PC-9 (cell line): ENCODE results near the gene OSBPL10. TPM values are rescaled to one million over a fixed set of nuclear protein-coding genes. Genes with fewer than 3 reads are reported as not detected.

Experiments used
- BruUV-seq: library from RNA; stranded (reverse); fragments of 400-500 nt; replicated peaks from 2 replicates; lab custom pipeline; 2021; lab: Mats Ljungman, UMichigan
- CTCF ChIA-PET: fragments of 300-600 bp; sonication (Branson Sonifier 250); formaldehyde crosslinking; loops from one replicate; lab custom pipeline; 2022; ENCODE audit warnings: antibody characterized with exemption; lab: Charles Lee
- POLR2A ChIA-PET: fragments of 300-600 bp; sonication (Branson Sonifier 250); formaldehyde crosslinking; loops from one replicate; lab custom pipeline; 2022; ENCODE audit warnings: antibody characterized with exemption; ENCODE audit not compliant: unreplicated experiment; lab: Charles Lee
- DNase-seq, 2 experiments: peaks; one replicate each; pipeline versions ENCODE4 v3.0.0 to v3.0.0-alpha.2; 2015 to 2022; ENCODE audit warnings: mixed read lengths in 1 of 2
- H2AFZ ChIP-seq: fragments of 200-600 bp; sonication (generic); 2 replicates; pipeline ENCODE4 v1.8.1; 2017; ENCODE audit warnings: antibody characterized with exemption
- H3F3A ChIP-seq: fragments of 200-600 bp; sonication (generic); 2 replicates; pipeline ENCODE4 v1.8.1; 2017; ENCODE audit warnings: antibody characterized with exemption, mild to moderate bottlenecking, low read depth; ENCODE audit not compliant: insufficient read depth
- H3K27ac ChIP-seq: fragments of 200-600 bp; sonication (generic); 2 replicates; pipeline ENCODE4 v1.6.1; 2016; ENCODE audit warnings: mixed run types
- H3K27me3 ChIP-seq: fragments of 200-600 bp; sonication (generic); 2 replicates; pipeline ENCODE4 v1.6.1; 2016; ENCODE audit warnings: low read depth, mixed run types; ENCODE audit not compliant: insufficient read depth
- H3K36me3 ChIP-seq: fragments of 200-600 bp; sonication (generic); 2 replicates; pipeline ENCODE4 v1.6.1; 2016; ENCODE audit warnings: low read depth, mixed run types
- H3K4me1 ChIP-seq: fragments of 200-600 bp; sonication (generic); replicated peaks from 2 replicates; pipeline ENCODE4 v1.6.1; 2016; ENCODE audit warnings: mixed run types; ENCODE audit not compliant: insufficient read depth
- H3K4me2 ChIP-seq: fragments of 200-600 bp; sonication (generic); 2 replicates; pipeline ENCODE4 v1.6.1; 2017; ENCODE audit warnings: mixed run types
- H3K4me3 ChIP-seq: fragments of 200-600 bp; sonication (generic); 2 replicates; pipeline ENCODE4 v1.6.1; 2016; ENCODE audit warnings: mixed run types
- H3K79me2 ChIP-seq: fragments of 200-600 bp; sonication (generic); 2 replicates; pipeline ENCODE4 v1.6.1; 2017; ENCODE audit warnings: low read depth, mixed run types
- H3K9me2 ChIP-seq: fragments of 200-600 bp; sonication (generic); 2 replicates; pipeline ENCODE4 v1.8.1; 2017; ENCODE audit warnings: mild to moderate bottlenecking; ENCODE audit not compliant: insufficient read depth
- H3K9me3 ChIP-seq: fragments of 200-600 bp; sonication (generic); 2 replicates; pipeline ENCODE4 v1.8.1; 2016; ENCODE audit warnings: low read depth; ENCODE audit not compliant: insufficient read depth
- H4K20me1 ChIP-seq: fragments of 200-600 bp; sonication (generic); 2 replicates; pipeline ENCODE4 v1.8.1; 2017; ENCODE audit not compliant: insufficient read depth
- CTCF ChIP-seq: fragments of 200-600 bp; sonication (generic); conservative IDR thresholded peaks from 2 replicates; pipeline ENCODE4 v1.6.1; 2017; ENCODE audit warnings: mixed run types, antibody characterized with exemption, mild to moderate bottlenecking, moderate library complexity
- EZH2 ChIP-seq: fragments of 200-600 bp; sonication (generic); IDR thresholded peaks from 2 replicates; pipeline ENCODE4 v1.8.0; 2017; ENCODE audit warnings: antibody characterized with exemption, low read depth
- intact Hi-C: fragments of 100-400 bp; cut with micrococcal nuclease; formaldehyde crosslinking; loops from one replicate; pipeline ENCODE4 v1.10.0; 2022; ENCODE audit not compliant: unreplicated experiment
- total RNA-seq: library from RNA; stranded (reverse); gene quantifications from 2 replicates; pipeline ENCODE4 v1.2.3, GENCODE V29; 2021

The OSBPL10 gene
- total RNA-seq, 1 experiment from 2014 or later = 42.0 TPM

GRCh38 chr3:31958701-31959152 is 22.3 kb downstream of the OSBPL10 start:
- H3K79me2 ChIP-seq = no peaks in the 10 kb centered on the region
- no peaks in the 10 kb centered on the region for H3F3A ChIP-seq
- ChIA-PET POLR2A (no interaction called here), CTCF (no interaction called here)
- H2AFZ ChIP-seq = no peak overlapping the region
- intact Hi-C loops = no loop called here
- H3K9me3 ChIP-seq = no peaks in the 10 kb centered on the region
- no peak overlapping the region for H3K27ac ChIP-seq
- TF ChIP-seq CTCF = no peak
- no peak for TF ChIP-seq EZH2
- H3K9me2 ChIP-seq = no peaks in the 10 kb centered on the region
- H3K4me3 ChIP-seq = no peak overlapping the region
- no peak overlapping the region for H3K4me2 ChIP-seq
- no peaks in the 10 kb centered on the region for H4K20me1 ChIP-seq
- H3K36me3 ChIP-seq = no peaks in the 10 kb centered on the region
- no peak for DNase-seq
- no peaks in the 10 kb centered on the region for H3K27me3 ChIP-seq
- BruUV-seq = no TSS peak
- peaks cover 8% of the 10 kb centered on the region; the same call in 1 of the 2 replicates for H3K4me1 ChIP-seq

- H3K4me1 ChIP-seq = peaks cover 8% of the 10 kb centered on the region; the same call in 1 of the 2 replicates
- intact Hi-C loops = no loop called here
- H3K9me3 ChIP-seq = no peaks in the 10 kb centered on the region
- H3K79me2 ChIP-seq = no peaks in the 10 kb centered on the region
- no TSS peak for BruUV-seq
- H3K36me3 ChIP-seq = no peaks in the 10 kb centered on the region
- ChIA-PET POLR2A (no interaction called here), CTCF (no interaction called here)
- no peak overlapping the region for H3K4me2 ChIP-seq
- H3F3A ChIP-seq = no peaks in the 10 kb centered on the region
- no peaks in the 10 kb centered on the region for H3K9me2 ChIP-seq
- no peak overlapping the region for H3K27ac ChIP-seq
- no peaks in the 10 kb centered on the region for H4K20me1 ChIP-seq
- H2AFZ ChIP-seq = no peak overlapping the region
- no peak for TF ChIP-seq CTCF
- no peak for TF ChIP-seq EZH2
- DNase-seq = no peak
- no peaks in the 10 kb centered on the region for H3K27me3 ChIP-seq
- no peak overlapping the region for H3K4me3 ChIP-seq
Measured at GRCh38 chr3:31957106-31957505, 24.0 kb downstream of the OSBPL10 start.

GRCh38 chr3:31955581-31955980 is 25.5 kb downstream of the OSBPL10 start:
- no peaks in the 10 kb centered on the region for H3K9me2 ChIP-seq
- no TSS peak for BruUV-seq
- CTCF ChIA-PET = no interaction called here
- no peaks in the 10 kb centered on the region for H3K9me3 ChIP-seq
- no peak overlapping the region for H3K4me3 ChIP-seq
- H3K27ac ChIP-seq = no peak overlapping the region
- H3K36me3 ChIP-seq = no peaks in the 10 kb centered on the region
- no peak for TF ChIP-seq CTCF
- TF ChIP-seq EZH2 = no peak
- H4K20me1 ChIP-seq = no peaks in the 10 kb centered on the region
- POLR2A ChIA-PET = no interaction called here
- no peaks in the 10 kb centered on the region for H3F3A ChIP-seq
- no peak for DNase-seq
- H3K4me1 ChIP-seq = no peaks in the 10 kb centered on the region; the same call in 1 of the 2 replicates
- H3K79me2 ChIP-seq = no peaks in the 10 kb centered on the region
- no peak overlapping the region for H2AFZ ChIP-seq
- intact Hi-C loops = no loop called here
- H3K27me3 ChIP-seq = no peaks in the 10 kb centered on the region
- no peak overlapping the region for H3K4me2 ChIP-seq
